Left cardiac atrium (tissue), 4 donors: ENCODE measurements around the gene CBX3. TPM values are rescaled to one million over a fixed set of nuclear protein-coding genes. Genes with fewer than 3 reads are reported as not detected.
A peak's percentile ranks its signal among the peaks of the same experiment; 100 is the strongest.
"Not testable (repeated sequence)": the region's sequence is repeated elsewhere in the genome, so short reads cannot be mapped to it uniquely, and the experiment has no call there.

Source experiments
- ATAC-seq, 2 donors: fragments of 200-7000 bp; cut with Tn5 transposase; one replicate each; pipeline ENCODE4 v1.9.1; 2020; ENCODE audit warnings: mild to moderate bottlenecking in 2 of 2, moderate library complexity in 2 of 2
- DNase-seq: peaks from one replicate; pipeline ENCODE4 v3.0.0-alpha.2; 2020
- intact Hi-C, 2 donors: fragments of 100-400 bp; cut with DNase I; formaldehyde crosslinking; loops; one replicate each; pipeline versions ENCODE4 v1.14.1 to v1.15.1; 2022 to 2023
- total RNA-seq, 2 donors: library from RNA; stranded (reverse); fragmentation: NEBNext Ultra II Directional; extraction: Animal tissue kit (Norgen Biotek cat#: 25700); gene quantifications; one replicate each; pipeline ENCODE4 v1.2.1, GENCODE V29; 2021
- donor health status: DM: no; HTN: yes; CAD: no.
- donor health status: DM: no; HTN: yes; CAD: no; lungs with severe emphysema.
- donor health status: DM: yes; HTN: yes; CAD: no.
- donor health status: Dilated cardiomyopathy.

The CBX3 gene
- total RNA-seq, 2 donors from 2014 or later = 61.9 to 82.7 TPM

DNA sequence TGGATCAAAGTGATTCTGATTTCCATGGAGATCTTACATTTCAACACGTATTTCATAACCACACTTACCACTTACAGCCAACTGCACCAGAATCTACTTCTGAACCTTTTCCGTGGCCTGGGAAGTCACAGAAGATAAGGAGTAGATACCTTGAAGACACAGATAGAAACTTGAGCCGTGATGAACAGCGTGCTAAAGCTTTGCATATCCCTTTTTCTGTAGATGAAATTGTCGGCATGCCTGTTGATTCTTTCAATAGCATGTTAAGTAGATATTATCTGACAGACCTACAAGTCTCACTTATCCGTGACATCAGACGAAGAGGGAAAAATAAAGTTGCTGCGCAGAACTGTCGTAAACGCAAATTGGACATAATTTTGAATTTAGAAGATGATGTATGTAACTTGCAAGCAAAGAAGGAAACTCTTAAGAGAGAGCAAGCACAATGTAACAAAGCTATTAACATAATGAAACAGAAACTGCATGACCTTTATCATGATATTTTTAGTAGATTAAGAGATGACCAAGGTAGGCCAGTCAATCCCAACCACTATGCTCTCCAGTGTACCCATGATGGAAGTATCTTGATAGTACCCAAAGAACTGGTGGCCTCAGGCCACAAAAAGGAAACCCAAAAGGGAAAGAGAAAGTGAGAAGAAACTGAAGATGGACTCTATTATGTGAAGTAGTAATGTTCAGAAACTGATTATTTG is 16.3 kb upstream of the CBX3 start:
- intact Hi-C loops = no loop called here
- ATAC-seq (no peak), DNase-seq (no peak)

DNA sequence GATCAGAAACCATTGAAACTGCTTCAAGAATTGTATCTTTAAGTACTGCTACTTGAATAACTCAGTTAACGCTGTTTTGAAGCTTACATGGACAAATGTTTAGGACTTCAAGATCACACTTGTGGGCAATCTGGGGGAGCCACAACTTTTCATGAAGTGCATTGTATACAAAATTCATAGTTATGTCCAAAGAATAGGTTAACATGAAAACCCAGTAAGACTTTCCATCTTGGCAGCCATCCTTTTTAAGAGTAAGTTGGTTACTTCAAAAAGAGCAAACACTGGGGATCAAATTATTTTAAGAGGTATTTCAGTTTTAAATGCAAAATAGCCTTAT is 15.7 kb upstream of the CBX3 start:
- ATAC-seq = no peak
- no peak for DNase-seq
- intact Hi-C loops = no loop called here

DNA sequence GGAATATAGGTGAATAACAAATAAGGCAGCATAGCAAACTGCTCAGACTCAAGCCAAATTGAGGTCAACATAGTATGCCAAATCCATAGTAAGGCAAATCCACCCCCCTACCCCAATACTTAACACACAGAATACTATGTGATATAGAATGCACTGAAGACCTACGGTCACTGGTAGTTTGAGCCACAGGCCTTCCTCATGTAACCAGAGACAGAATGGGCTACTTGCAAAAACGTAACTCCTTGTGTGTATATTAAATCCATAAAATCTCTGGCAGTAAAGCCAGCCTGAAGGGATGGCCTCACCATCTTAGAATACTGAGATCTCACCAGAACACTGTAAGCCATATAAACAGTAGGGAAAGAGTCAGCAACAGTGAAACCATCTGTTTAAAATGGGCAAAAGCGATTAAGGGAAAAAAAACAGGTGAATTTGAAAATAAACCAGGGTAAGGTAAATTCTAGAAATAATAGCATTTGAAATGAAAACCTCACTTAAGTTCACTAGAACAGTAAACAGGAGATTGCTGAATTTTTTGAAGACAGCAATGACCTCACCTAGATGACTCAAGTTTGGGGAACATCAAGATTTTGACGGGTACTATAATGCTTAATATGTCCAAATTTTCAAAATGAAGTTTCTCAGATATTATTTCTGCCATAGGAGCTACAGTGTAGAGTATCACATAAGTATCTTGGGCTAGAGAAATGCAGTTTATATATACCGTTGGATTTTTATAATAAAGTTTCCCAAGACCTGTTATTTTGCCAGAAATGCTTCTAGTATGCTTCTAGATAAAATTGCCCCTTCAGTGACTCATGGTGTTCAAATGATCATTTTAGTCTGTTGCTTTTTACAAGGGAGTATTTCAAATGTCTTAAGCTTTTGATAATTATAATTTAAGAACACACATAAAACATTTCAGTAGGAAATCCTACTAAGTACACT is 14.9 kb upstream of the CBX3 start:
- no peak for DNase-seq
- peak in 1 of 2 donors; percentile 3 for ATAC-seq
- intact Hi-C loops = no loop called here

DNA sequence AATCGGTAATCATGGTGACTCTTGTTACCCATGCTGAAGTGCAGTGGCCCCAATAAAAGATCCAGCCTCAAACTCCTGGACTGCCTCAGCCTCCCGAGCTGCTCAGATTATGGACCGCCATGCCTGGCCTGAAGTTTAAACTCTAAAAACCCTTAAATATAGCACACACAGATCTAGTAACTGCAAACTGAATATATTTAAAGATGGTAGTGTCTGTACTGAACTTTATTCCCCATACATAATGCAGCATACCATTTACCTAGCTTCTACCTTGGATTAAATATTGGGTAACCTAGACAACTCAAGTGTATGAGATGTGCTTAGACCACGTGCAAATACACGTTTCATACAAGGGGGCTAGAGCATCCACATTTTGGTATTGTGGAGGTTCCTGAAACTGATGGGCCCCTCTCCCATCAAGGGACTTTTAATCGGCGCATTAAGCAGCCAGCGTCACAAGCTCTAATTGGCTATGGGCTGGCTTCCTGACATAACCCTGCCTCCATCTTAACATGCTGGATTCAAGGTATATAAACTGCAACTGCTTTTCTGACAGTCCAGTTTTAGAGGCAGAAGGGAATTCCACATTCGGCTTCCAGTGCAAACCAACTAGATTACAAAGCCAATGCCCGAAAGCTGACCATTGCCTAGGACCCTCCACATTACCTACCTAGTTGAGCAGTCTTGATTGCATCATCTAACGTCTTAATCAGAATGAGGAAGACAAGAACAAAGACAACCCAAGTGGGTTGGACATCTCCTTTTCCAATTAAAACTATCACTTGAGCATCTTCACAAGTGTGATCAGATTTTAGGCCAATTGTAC is 14.0 kb upstream of the CBX3 start:
- ATAC-seq = peak; percentile 2 to 12
- intact Hi-C loops = no loop called here
- no peak for DNase-seq

DNA sequence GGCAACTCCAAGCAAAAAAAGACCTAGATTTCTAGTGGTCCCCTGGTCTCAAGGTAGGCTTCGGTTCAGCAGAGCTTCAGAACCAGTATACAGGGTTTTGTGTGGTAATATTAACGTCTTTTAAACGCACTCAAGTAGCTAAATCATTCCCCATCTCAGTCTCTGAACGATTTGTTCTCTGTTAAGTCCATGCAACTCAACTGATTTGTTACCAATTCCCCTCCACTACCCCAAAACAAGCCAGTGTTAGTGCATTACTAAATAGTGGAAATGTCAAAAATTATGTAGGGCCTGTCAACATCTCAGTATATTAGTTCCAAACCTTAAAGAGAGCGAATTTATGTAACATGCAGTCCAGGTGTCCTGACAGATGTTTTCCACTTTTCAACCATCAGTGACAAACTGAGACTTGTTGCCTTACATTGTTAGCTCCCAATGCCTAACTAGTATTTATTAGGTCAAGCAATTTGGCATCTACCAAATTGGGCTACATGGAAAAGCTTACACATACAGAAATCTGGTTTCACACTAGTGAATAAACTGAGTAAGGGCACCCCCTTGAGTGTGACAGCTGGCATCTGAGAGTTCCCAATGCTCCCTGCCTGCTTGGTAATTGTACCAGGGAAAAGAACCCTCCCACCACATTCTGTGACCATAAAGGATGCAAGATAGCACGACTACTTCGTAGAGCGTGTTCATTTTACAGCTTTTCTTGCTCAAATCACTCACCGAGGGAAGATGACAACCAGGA is 13.2 kb upstream of the CBX3 start:
- DNase-seq (no peak), ATAC-seq (no peak)
- intact Hi-C loops = no loop called here

DNA sequence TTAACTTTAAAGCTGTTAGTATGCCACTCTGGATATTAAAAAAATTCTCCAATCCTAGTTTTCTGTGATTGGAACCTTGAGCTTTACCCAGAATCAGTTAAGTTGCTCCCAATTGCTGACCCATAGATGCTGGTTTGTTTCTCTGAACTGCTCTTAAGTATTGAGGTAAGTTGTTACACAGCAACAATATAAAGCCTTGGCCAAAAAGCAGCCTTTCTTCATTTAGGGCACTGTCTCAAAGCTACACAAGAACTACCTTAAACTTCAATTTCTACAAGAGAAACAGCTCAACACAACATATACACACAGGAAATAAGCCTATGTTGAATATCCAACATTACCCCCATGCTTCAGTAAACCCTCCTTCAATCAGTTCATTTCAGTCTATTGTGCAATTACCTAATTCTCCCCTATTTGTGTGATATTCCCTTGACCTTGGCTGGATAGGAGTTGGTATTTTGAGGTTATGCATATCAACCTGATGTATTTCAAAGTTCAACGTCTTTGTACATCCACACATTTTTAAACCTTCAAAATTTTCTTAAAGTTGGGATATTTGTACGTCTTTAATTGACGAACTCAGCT is 12.5 kb upstream of the CBX3 start:
- intact Hi-C loops = no loop called here
- DNase-seq (no peak), ATAC-seq (no peak)

DNA sequence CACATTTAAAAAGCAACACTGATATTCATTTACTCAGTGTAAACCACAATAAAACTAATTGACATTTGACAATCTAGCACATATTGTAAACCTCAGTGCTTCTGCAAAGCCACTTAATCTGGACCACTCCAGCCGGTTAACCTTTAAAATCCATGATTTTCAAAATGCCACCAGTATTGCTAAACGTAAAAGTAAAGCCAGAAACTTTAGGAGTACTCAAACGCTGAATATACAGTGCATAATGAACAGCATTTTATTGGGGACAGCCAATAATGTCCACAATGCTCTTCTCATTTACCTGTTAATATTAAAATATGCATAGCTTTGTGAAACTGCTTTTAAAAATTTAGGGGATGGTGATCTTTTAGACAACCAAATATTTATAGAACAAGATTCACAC is 11.8 kb upstream of the CBX3 start:
- intact Hi-C loops = no loop called here
- DNase-seq (no peak), ATAC-seq (no peak)

DNA sequence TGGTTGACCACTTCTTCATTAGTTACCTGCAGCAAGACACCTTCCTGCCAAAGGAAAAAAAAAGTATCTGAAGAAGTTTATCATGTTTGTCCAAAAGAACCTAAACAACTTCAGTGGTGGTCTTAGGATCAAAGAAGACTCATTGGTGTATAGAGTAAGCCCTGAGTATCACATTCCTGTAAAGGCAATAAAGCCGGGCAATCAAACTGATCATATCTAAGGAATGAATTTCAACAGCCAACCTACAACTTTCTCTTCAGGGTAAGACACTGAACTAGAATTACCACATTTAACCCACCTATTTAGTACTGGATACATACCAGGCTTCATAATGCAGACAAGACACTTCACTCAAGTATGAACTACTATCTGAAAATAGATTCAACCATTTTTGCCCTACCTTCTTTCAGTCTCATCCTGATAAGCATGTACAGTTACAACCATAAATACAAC is 11.1 kb upstream of the CBX3 start:
- intact Hi-C loops = no loop called here
- DNase-seq = no peak
- ATAC-seq = no peak

DNA sequence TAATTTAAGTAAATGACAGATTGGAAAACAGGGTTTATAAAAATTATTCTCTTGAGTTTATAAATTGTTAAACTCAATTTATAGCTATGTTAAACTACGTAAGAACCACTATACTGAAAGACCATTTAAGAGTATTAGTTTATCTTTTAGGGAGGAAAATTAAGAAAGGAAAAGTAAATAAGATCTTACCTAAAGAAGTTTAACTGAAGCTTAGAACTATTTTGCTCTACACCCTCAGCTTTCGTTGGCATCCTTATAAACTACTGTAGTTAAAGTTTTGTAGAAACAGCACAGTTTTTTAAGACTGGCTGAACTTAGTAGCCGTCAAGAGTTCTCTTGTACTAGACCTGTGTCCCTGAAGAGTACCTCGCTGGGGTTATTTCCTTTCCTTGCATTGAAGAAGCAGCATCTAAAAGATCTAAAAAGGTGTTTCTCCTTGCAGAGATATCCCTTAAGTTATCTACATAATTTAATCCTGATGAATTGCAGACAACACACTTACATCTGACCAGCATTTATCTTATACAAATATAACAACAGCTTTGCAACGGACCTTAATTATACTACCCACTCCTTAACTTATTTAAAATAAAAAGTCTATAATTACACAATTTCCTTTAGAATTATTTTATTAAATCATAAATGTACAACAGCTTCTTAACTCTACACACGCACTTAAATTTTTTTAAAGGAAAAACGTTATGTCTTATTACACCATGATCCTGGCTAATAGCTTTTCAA is 10.1 kb upstream of the CBX3 start:
- ATAC-seq (no peak), DNase-seq (no peak)
- intact Hi-C loops = no loop called here

DNA sequence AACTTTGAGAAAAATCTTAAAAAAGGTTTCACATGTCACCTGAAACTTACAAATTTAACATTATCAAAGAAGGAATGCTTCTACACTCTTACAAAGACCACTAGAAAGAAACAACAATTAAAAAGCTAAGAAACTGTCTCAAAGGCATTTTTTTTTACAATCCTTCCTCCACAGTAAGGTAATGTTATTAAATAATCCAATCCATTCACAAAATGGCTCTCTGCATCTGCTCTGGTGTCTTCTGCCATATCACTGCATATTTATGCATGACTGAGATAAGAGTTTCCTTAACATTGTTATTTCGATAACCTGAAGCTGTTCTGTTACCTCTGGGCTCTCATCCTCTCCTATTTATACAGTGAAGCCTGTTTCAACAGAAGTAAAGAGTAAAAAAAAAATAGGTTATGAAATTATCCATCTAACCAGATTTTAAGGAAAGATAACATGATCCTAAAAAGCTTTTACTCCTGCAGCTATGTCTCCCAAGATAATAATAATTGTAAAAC is 9.5 kb upstream of the CBX3 start:
- intact Hi-C loops = no loop called here
- ATAC-seq = no peak
- no peak for DNase-seq

DNA sequence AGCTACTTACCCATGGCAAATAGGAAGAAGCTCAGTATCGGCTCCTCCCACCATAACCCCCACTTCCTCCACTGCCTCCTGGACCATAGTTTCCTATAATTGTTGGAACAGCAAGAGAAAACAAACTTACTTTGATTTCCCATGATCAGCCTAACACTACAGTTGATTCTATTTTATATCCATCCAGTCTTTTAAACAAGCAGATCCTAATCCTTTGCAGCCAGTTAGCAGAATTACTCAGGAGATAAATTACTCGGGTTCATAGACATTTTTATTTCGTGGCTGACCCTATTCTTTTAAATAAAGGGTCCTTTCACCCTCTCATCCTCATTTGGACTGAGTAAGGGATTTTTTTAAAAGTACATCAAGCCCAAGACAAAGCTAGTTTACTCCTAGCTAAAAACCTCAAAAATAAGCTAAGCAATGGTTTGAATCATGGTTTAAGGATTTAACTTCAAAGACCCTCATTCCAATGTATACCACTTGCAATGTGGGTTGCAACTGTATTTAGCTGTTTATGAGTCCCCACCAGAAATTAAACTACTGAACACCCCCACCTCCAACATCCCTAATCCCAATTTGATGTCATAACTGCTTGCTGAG is 9.0 kb upstream of the CBX3 start:
- DNase-seq = no peak
- intact Hi-C loops = no loop called here
- ATAC-seq = no peak

DNA sequence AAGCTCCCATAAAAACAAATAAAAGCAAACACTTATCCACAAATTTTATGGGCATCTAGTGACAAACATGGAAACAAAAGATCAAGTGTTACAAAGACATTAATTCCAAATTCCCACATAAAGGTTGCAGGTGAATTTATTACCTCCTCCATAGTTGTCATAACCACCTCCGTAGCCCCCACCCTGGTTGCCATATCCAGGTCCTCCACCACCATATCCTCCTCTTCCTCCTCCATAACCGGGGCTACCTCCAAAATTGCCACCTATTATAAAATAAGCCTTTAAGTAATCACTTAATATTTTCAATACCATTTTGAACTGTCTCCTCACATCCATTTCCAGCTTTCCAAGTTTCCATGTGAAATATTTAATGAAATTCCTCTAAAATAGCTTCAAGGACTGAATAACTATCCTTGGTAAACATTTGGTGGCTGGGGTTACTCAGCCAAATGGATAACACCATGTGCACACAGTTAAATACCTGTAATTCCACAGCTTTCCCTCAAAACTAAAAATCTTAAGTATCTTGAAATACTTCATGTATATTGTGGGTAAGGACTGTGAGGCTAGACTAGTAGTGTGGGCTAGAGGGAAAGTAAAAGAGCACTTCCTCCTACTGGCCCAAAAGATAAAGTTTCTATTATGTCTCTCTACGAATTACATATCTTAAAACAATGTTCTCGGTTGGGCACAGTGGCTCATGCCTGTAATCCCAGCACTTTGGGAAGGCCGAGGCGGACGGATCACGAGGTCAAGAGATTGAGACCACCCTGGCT is 7.9 kb upstream of the CBX3 start:
- intact Hi-C loops = no loop called here
- ATAC-seq (peak in 1 of 2 donors; percentile 6), DNase-seq (no peak)

DNA sequence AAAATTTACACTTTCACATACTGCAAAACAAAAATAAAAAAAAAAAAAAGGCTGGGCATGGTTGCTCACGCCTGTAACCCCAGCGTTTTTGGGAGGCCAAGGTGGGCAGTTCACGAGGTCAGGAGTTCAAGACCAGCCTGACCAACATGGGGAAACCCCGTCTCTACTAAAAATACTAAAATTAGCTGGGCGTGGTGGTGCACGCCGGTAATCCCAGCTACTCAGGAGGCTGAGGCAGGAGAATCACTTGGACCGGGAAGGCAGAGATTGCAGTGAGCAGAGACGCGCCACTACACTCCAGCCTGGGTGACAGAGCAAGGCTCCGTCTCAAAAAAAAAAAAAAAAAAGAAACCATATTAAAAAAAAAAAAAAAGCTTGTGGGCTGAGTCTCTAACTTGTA is 6.8 kb upstream of the CBX3 start:
- intact Hi-C loops, DNase-seq, ATAC-seq: not testable (repeated sequence)

DNA sequence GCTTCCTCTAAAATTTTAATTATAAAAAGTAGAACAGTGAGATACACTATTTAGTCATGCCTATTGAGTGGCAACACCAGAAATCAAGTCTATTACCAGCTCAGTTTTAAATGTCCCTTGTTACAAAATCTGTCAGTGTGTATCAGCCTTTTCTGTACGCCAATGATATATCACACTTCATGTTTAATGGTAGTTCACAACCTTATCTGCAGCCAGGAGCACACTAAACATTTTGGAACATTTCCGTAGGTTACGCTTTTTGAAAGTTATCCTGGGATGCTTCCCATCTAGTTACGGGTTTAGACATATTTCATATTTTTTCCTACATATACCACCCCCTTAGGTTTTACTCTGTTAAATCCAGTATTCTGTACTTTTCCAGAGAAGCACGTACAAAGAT is 6.4 kb upstream of the CBX3 start:
- ATAC-seq (no peak), DNase-seq (no peak)
- intact Hi-C loops = no loop called here

DNA sequence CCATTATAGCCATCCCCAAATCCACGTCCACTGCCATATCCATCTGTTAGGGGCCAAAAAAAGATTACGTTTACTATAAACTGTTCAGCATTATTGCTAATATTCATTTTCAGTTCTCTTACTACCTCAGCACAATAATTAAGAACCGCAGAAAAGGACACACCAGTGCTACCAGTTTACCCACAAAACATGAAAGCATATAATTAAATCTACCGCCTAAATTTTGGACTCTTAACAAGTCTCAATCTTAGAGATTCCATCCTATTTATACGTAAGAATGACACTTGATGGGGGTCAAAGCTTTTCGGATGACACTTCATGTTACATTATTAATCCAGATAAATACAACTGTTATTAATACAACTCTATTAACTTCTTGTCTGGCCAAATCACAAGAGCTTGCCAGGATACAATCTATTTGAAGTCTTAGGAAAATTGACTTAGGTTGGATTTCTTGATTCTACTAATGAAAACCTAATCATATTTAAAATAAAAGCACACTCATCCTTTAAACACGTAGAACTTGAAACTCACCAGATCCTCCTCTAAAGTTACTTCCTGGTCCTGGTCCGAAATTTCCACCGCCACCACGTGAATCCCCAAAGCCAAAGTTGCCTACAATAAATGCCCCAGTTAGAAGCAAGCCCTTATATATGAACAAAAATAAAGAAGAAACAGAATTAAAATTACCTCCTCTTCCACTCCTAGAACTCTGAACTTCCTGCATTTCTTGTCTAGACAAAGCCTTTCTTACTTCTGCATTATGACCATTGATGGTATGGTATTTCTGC is 5.5 kb upstream of the CBX3 start:
- DNase-seq (no peak), ATAC-seq (no peak)
- intact Hi-C loops = no loop called here
